Endothelial cell of umbilical vein (primary cell): ENCODE measurements around the gene LRRN1. TPM values are rescaled to one million over a fixed set of nuclear protein-coding genes. Genes with fewer than 3 reads are reported as not detected.
"Not testable (repeated sequence)": the region's sequence is repeated elsewhere in the genome, so short reads cannot be mapped to it uniquely, and the experiment has no call there.

Experiments used
- BruUV-seq: library from RNA; stranded (reverse); fragments of 400-500 nt; replicated peaks from 2 replicates; lab custom pipeline; 2021; lab: Mats Ljungman, UMichigan
- CTCF ChIA-PET: fragments of 300-600, 350-600 bp; sonication (Branson Sonifier 250); formaldehyde crosslinking; loops from one replicate; lab custom pipeline; 2021; ENCODE audit warnings: antibody characterized with exemption, inconsistent platforms; lab: Charles Lee
- POLR2A ChIA-PET: fragments of 300-600, 350-600 bp; sonication (Branson Sonifier 250); formaldehyde crosslinking; loops from one replicate; lab custom pipeline; 2021; ENCODE audit warnings: antibody characterized with exemption, inconsistent platforms; lab: Charles Lee
- DNase-seq: peaks from one replicate; pipeline ENCODE4 v3.0.0-alpha.2; 2011; ENCODE audit warnings: low read depth, low spot score
- FAIRE-seq: peaks from 2 replicates; lab custom pipeline; 2011; peaks lifted over from hg19 to GRCh38; lab: Jason Lieb, UNC
- H2AFZ ChIP-seq: 2 replicates; pipeline ENCODE4 v1.6.0; 2012; ENCODE audit warnings: low read depth, low read length, control low read depth, inconsistent platforms
- H3K27ac ChIP-seq: 2 replicates; pipeline ENCODE4 v1.5.1; 2011; ENCODE audit warnings: low read depth, mild to moderate bottlenecking, control low read depth, low read length, moderate library complexity; ENCODE audit not compliant: insufficient read depth
- H3K27me3 ChIP-seq, 2 experiments: 2 replicates each; pipeline versions ENCODE4 v1.6.0 to v1.6.1; 2011; ENCODE audit warnings: low read length in 2 of 2, mixed read lengths in 1 of 2; ENCODE audit not compliant: control insufficient read depth in 2 of 2, insufficient read depth in 2 of 2
- H3K36me3 ChIP-seq, 2 experiments: 2 replicates in 1 of 2; 3 replicates in 1 of 2; pipeline ENCODE4 v1.5.1; 2011; ENCODE audit warnings: low read length in 2 of 2, mild to moderate bottlenecking in 1 of 2, moderate library complexity in 1 of 2; ENCODE audit not compliant: control insufficient read depth in 2 of 2, insufficient read depth in 2 of 2; ENCODE audit errors: extremely low read depth in 1 of 2
- H3K4me1 ChIP-seq: 3 replicates; pipeline ENCODE4 v1.5.1; 2011; ENCODE audit warnings: mild to moderate bottlenecking, low read length; ENCODE audit not compliant: control insufficient read depth, insufficient read depth; ENCODE audit errors: extremely low read depth
- H3K4me2 ChIP-seq: 2 replicates; pipeline ENCODE4 v1.6.1; 2011; ENCODE audit warnings: low read length, control low read depth, mixed read lengths; ENCODE audit not compliant: insufficient read depth
- H3K4me3 ChIP-seq, 3 experiments: fragments of 200-600 bp in 1 of 3; sonication (generic), shearing (Covaris generic) in 1 of 3; replicated peaks in 1 of 3; 2 replicates each; pipeline ENCODE4 v1.5.1; 2011 to 2016; ENCODE audit warnings: control low read depth in 3 of 3, low read length in 3 of 3, mild to moderate bottlenecking in 2 of 3, inconsistent platforms in 1 of 3, low read depth in 1 of 3, moderate library complexity in 1 of 3; ENCODE audit not compliant: insufficient read depth in 1 of 3
- H3K79me2 ChIP-seq: 2 replicates; pipeline ENCODE4 v1.6.0; 2012; ENCODE audit warnings: low read length, inconsistent platforms; ENCODE audit not compliant: control insufficient read depth, insufficient read depth
- H3K9ac ChIP-seq: replicated peaks from 2 replicates; pipeline ENCODE3; 2011; ENCODE audit warnings: low read length, control low read depth; ENCODE audit not compliant: insufficient read depth; ENCODE audit errors: extremely low read depth
- H3K9me1 ChIP-seq: replicated peaks from 3 replicates; pipeline ENCODE4 v1.6.0; 2011; ENCODE audit warnings: mild to moderate bottlenecking, low read length; ENCODE audit not compliant: control insufficient read depth, insufficient read depth; ENCODE audit errors: extremely low read depth
- H3K9me3 ChIP-seq: replicated peaks from 2 replicates; pipeline ENCODE4 v1.5.1; 2012; ENCODE audit warnings: low read length, inconsistent platforms; ENCODE audit not compliant: control insufficient read depth, insufficient read depth
- H4K20me1 ChIP-seq: replicated peaks from 2 replicates; pipeline ENCODE3; 2011; ENCODE audit warnings: mild to moderate bottlenecking, low read length; ENCODE audit not compliant: control insufficient read depth, insufficient read depth; ENCODE audit errors: extremely low read depth
- EZH2 ChIP-seq: IDR thresholded peaks from 2 replicates; pipeline ENCODE4 v1.6.1; 2012; ENCODE audit warnings: borderline replicate concordance, low read depth, mild to moderate bottlenecking, moderate library complexity, low read length, inconsistent platforms; ENCODE audit not compliant: severe bottlenecking
- FOS ChIP-seq: IDR thresholded peaks from 2 replicates; pipeline ENCODE4 v1.6.1; 2011; ENCODE audit warnings: mild to moderate bottlenecking, low read length, moderate library complexity, borderline replicate concordance; ENCODE audit not compliant: insufficient read depth
- GATA2 ChIP-seq: IDR thresholded peaks from 2 replicates; pipeline ENCODE4 v1.7.0; 2011; ENCODE audit warnings: low read depth, mild to moderate bottlenecking, moderate library complexity, mixed read lengths, low read length; ENCODE audit not compliant: insufficient read length, insufficient read depth
- JUN ChIP-seq: IDR thresholded peaks from 2 replicates; pipeline ENCODE4 v1.6.1; 2011; ENCODE audit warnings: borderline replicate concordance, low read depth; ENCODE audit not compliant: insufficient read length, insufficient read depth
- MYC ChIP-seq: IDR thresholded peaks from one replicate; pipeline ENCODE4 v1.6.1; 2011; ENCODE audit warnings: mild to moderate bottlenecking, low read depth, low read length
- POLR2A ChIP-seq: IDR thresholded peaks from 2 replicates; pipeline ENCODE4 v1.6.1; 2012; ENCODE audit warnings: low read depth, mild to moderate bottlenecking, control low read depth, low read length
- POLR2AphosphoS5 ChIP-seq: IDR thresholded peaks from 2 replicates; pipeline ENCODE4 v1.6.1; 2012; ENCODE audit warnings: low read depth, mild to moderate bottlenecking, control low read depth, low read length, moderate library complexity; ENCODE audit not compliant: insufficient read depth
- dilution Hi-C: fragments of 300-500 bp; cut with MboI; formaldehyde crosslinking; loops from one replicate; pipeline ENCODE4 v1.15.0; 2019; ENCODE audit warnings: low sequenced_read_pairs; ENCODE audit not compliant: extremely low pct_ligation_motif_present
- intact Hi-C: fragments of 100-400 bp; cut with micrococcal nuclease; formaldehyde crosslinking; loops from one replicate; pipeline ENCODE4 v1.10.0; 2022
- polyA plus RNA-seq, 4 experiments: library from polyadenylated mRNA; depleted of rRNA in 3 of 4; stranded (reverse) in 3 of 4; unstranded in 1 of 4; fragments of >200 nt; gene quantifications; 2 replicates each; pipeline versions ENCODE4 v1.2.1 to v1.2.3, GENCODE V29; 2011 to 2012; ENCODE audit warnings: missing spikeins in 1 of 4
- total RNA-seq: library from RNA; stranded (reverse); gene quantifications from 2 replicates; pipeline ENCODE4 v1.2.3, GENCODE V29; 2021
- TF ChIP-seq, protein P1 (sequence below): IDR thresholded peaks from 2 replicates; pipeline ENCODE4 v1.6.1; 2011; ENCODE audit not compliant: insufficient read depth, insufficient read length
- TF ChIP-seq, protein P2 (sequence below), 2 donors: IDR thresholded peaks; 1 replicate in 1 of 2; 2 replicates in 1 of 2; pipeline ENCODE4 v1.5.1; 2011; ENCODE audit warnings: low read length in 2 of 2, mild to moderate bottlenecking in 2 of 2, moderate library complexity in 2 of 2, control low read depth in 1 of 2, inconsistent platforms in 1 of 2, low read depth in 1 of 2; ENCODE audit not compliant: insufficient read depth in 1 of 2; ENCODE audit errors: extremely low read depth in 1 of 2

LRRN1 gene
- total and polyA plus RNA-seq, 2 donors (not counting 3 experiments of a cell fraction or from before 2014, with no cell fraction given), result 0.04 TPM; not detected in 1

DNA sequence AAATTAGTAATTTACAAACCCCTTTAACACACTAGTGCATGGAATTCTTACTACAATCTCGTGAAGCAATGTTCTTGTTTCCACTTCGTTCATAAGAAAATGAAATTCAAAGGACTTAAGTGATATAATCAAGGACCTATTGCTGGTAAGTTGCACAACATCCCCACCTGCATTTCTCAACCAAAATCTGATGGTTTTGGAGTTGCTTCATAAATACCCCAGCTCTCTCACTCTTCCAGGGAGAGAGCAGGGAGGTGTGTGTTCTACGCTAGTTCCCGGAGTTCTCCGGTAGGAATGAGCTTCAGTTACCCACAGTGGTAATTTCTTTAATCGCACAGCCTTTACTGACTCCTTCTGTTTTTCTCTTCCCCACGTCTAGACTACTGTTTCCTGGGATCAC lies 81.8 kb downstream of the LRRN1 start:
- H4K20me1 ChIP-seq, result no peaks in the 10 kb centered on the region
- no peak overlapping the region for H3K4me2 ChIP-seq
- H3K79me2 ChIP-seq, result no peaks in the 10 kb centered on the region
- no peak overlapping the region for H3K9ac ChIP-seq
- ChIA-PET POLR2A (no interaction called here), CTCF (no interaction called here)
- peaks cover 5% of the 10 kb centered on the region for H3K9me3 ChIP-seq
- FAIRE-seq (no peak), DNase-seq (no peak)
- H3K27me3 ChIP-seq, result no peaks in the 10 kb centered on the region
- intact Hi-C loops, result no loop called here
- H3K9me1 ChIP-seq, result no peaks in the 10 kb centered on the region
- no peaks in the 10 kb centered on the region for H3K4me1 ChIP-seq
- H3K4me3 ChIP-seq, result no peak overlapping the region
- H3K36me3 ChIP-seq, result no peaks in the 10 kb centered on the region
- dilution Hi-C loops, result no loop called here
- BruUV-seq, result no TSS peak
- H2AFZ ChIP-seq, result no peak overlapping the region
- no peak overlapping the region for H3K27ac ChIP-seq
- TF ChIP-seq, protein P1, sequence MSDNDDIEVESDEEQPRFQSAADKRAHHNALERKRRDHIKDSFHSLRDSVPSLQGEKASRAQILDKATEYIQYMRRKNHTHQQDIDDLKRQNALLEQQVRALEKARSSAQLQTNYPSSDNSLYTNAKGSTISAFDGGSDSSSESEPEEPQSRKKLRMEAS, result no peak
- TF ChIP-seq MYC, result no peak
- TF ChIP-seq EZH2, result no peak
- no peak for TF ChIP-seq POLR2AphosphoS5
- TF ChIP-seq JUN, result no peak
- no peak for TF ChIP-seq FOS
- TF ChIP-seq GATA2, result no peak
- TF ChIP-seq, protein P2, sequence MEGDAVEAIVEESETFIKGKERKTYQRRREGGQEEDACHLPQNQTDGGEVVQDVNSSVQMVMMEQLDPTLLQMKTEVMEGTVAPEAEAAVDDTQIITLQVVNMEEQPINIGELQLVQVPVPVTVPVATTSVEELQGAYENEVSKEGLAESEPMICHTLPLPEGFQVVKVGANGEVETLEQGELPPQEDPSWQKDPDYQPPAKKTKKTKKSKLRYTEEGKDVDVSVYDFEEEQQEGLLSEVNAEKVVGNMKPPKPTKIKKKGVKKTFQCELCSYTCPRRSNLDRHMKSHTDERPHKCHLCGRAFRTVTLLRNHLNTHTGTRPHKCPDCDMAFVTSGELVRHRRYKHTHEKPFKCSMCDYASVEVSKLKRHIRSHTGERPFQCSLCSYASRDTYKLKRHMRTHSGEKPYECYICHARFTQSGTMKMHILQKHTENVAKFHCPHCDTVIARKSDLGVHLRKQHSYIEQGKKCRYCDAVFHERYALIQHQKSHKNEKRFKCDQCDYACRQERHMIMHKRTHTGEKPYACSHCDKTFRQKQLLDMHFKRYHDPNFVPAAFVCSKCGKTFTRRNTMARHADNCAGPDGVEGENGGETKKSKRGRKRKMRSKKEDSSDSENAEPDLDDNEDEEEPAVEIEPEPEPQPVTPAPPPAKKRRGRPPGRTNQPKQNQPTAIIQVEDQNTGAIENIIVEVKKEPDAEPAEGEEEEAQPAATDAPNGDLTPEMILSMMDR (IDR thresholded peaks at IDR 0.05; ENCODE audit: extremely low read depth in 1 of 2, insufficient read depth in 1 of 2, low read depth in 1 of 2, low read length in 2 of 2), result no peak
- no peak for TF ChIP-seq POLR2A

DNA sequence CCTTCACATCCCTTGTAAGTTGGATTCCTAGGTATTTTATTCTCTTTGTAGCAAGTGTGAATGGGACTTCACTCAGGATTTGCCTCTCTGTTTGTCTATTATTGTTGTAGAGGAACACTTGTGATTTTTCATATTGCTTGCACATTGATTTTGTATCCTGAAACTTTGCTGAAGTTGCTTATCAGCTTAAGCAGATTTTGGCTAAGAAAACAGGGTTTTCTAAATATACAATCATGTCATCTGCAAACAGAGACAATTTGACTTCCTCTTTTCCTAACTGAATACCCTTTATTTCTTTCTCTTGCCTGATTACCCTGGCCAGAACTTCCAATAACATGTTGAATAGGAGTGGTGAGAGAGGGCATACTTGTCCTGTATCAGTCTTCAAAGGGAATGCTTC lies 88.1 kb downstream of the LRRN1 start:
- dilution Hi-C loops, BruUV-seq, DNase-seq, H3K4me1 ChIP-seq, H3K36me3 ChIP-seq, H2AFZ ChIP-seq, H4K20me1 ChIP-seq, H3K9me3 ChIP-seq, H3K27ac ChIP-seq, H3K27me3 ChIP-seq, H3K4me2 ChIP-seq, H3K79me2 ChIP-seq, H3K9me1 ChIP-seq, H3K9ac ChIP-seq, FAIRE-seq, H3K4me3 ChIP-seq, CTCF ChIA-PET, intact Hi-C loops, POLR2A ChIA-PET: not testable (repeated sequence)
